HG02840 (cell line): ENCODE measurements around the gene CSPG4.
"Not testable (repeated sequence)": the region's sequence is repeated elsewhere in the genome, so short reads cannot be mapped to it uniquely, and the experiment has no call there.

ENCODE experiments used
- ATAC-seq: cut with Tn5 transposase; IDR thresholded peaks from one replicate; pipeline ENCODE4 v1.9.1; 2021; ENCODE audit warnings: mild to moderate bottlenecking, moderate library complexity, moderate number of reproducible peaks; ENCODE audit not compliant: unreplicated experiment, low FRiP score

Gene CSPG4

DNA sequence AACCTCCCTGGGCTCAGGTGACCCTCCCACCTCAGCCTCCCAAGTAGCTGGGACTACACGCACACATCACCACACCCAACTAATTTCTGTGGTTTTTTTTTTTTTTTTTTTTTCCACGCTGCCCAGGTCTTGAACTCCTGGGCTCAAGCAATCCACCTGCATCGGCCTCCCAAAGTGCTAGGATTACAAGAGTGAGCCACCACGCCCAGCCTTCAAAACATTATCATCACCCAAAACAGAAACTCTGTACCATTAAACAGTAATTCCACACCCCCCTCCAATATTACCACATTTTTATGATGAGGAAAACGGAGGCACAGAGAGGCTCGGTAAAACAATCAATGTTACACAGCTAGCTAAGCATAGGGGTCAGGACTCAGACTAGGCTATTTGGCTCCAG lies 76.6 kb downstream of the CSPG4 start:
- no peak for ATAC-seq

DNA sequence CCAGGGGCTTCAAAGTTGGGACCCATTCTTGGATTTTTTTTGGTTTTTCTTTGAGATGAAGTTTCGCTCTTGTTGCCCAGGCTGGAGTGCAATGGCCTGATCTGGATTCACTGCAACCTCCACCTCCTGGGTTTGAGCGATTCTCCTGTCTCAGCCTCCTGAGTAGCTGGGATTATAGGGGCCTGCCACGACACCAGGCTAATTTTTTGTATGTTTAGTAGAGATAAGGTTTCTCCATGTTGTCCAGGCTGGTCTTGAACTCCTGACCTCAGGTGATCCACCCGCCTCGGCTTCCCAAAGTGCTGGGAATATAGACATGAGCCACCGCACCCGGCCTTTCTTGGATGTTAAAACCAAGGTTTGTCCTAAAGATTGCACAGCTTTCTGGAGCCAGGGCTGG lies 78.7 kb downstream of the CSPG4 start:
- not testable (repeated sequence) for ATAC-seq

DNA sequence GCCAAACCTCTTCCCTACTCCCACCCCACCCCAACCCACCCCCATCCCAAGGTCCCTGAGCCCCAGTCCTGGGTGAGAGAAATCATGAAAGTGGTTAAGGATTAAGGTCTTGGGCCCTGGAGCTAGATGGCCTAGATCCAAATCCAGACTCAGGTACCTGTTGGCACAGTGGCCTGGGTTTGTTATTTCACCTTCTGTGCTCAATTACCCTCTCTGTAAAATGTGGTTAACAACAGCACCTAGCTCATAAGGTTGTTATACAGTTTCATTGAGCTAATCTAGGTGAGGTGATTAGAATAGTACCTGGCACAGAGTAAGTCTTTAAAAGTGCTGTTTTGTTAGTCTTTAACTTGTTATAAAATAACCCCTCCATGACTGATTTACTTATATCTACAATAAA lies 80.7 kb downstream of the CSPG4 start:
- ATAC-seq: no peak

- peak; percentile 76 for ATAC-seq
Measured at GRCh38 chr15:75625542-75626347, 86.9 kb downstream of the CSPG4 start, which contains the start of gene SNUPN. Gene SNUPN, minus strand, starts transcription at chr15:75625725. Its CDS starts 4,674 bp downstream, at chr15:75621051.
